Measurements from ENCODE around the gene UBA1. TPM values are rescaled to one million over a fixed set of nuclear protein-coding genes. Genes with fewer than 3 reads are reported as not detected.

The UBA1 gene
- total and polyA plus RNA-seq, 10 of the 15 experiments (the other 5 are each of a cell fraction or from before 2014, with no cell fraction given): 60.4 to 314 (median 216) TPM

- Histone ChIP-seq H3K36me3 (ENCODE audit: control insufficient read depth in 2 of 2, insufficient read depth in 2 of 2, low read length in 1 of 2) (peaks cover 29 to 30% of the 10 kb centered on the region in 2 experiments; a peak in 3 of 4 replicates), H4K20me1 (ENCODE audit: control insufficient read depth, insufficient read depth) (peaks cover 11% of the 10 kb centered on the region), H3K27me3 (replicated peaks in 1 of 2; ENCODE audit: control insufficient read depth in 2 of 2, insufficient read depth in 2 of 2, low read length in 1 of 2) (no peaks in the 10 kb centered on the region), H3K4me1 (ENCODE audit: control insufficient read depth, insufficient read depth, low read length) (no peaks in the 10 kb centered on the region), H3K4me3 (no peak overlapping the region), H3K9ac (ENCODE audit: control insufficient read depth, insufficient read depth, low read length) (no peak overlapping the region), H3K27ac (ENCODE audit: control insufficient read depth, insufficient read depth) (no peak overlapping the region), H3K79me2 (ENCODE audit: control insufficient read depth, insufficient read depth, low read length) (peaks cover 13% of the 10 kb centered on the region), H3K9me3 (replicated peaks; ENCODE audit: control insufficient read depth, insufficient read depth, low read length) (no peaks in the 10 kb centered on the region), H2AFZ (ENCODE audit: control insufficient read depth, low read depth, low read length) (no peak overlapping the region), H3K4me2 (ENCODE audit: control insufficient read depth, insufficient read depth) (no peak overlapping the region)
- RAD21 ChIA-PET (ENCODE audit: unreplicated experiment): no interaction called here
- WGBS (ENCODE audit: insufficient coverage, insufficient replicate concordance, low lambda C conversion rate, missing lambda C conversion rate): 94% methylated on average over 6 of the region's 6 CpGs
- intact Hi-C loops (cut with micrococcal nuclease; ENCODE audit: unreplicated experiment) (no loop called here), in situ Hi-C loops (cut with MboI) (no loop called here)
- SMC1A ChIA-PET (ENCODE audit: uncharacterized antibody, unreplicated experiment): no interaction called here
- BruUV-seq (replicated peaks): no TSS peak
- DNase-seq (ENCODE audit: low read depth, low spot score) (no peak), ATAC-seq (no peak), FAIRE-seq (no peak)
- POLR2A ChIA-PET: no interaction called here
- CTCF ChIA-PET: no interaction called here
- TF ChIP-seq IRF5 (IDR thresholded peaks at IDR 0.05; ENCODE audit: borderline replicate concordance) (no peak), TAF1 (IDR thresholded peaks at IDR 0.05; ENCODE audit: borderline replicate concordance, low read depth, low read length) (no peak), ATF7 (IDR thresholded peaks at IDR 0.05; ENCODE audit: low read depth) (no peak), EED (IDR thresholded peaks at IDR 0.05; ENCODE audit: low read depth) (no peak), NRF1 (conservative IDR thresholded peaks at IDR 0.05; ENCODE audit: low read depth, low read length) (no peak), JUND (IDR thresholded peaks at IDR 0.05; ENCODE audit: low read depth, low read length) (no peak), BHLHE40 (IDR thresholded peaks at IDR 0.05; ENCODE audit: borderline replicate concordance in 1 of 2, low read depth in 2 of 2, low read length in 1 of 2) (no peak), BCL3 (IDR thresholded peaks at IDR 0.05; ENCODE audit: borderline replicate concordance, insufficient read depth, low read depth, low read length, poor library complexity, severe bottlenecking) (no peak), ZBTB11 (CRISPR knock-in tag; IDR thresholded peaks at IDR 0.05) (no peak), IRF4 (IDR thresholded peaks at IDR 0.05; ENCODE audit: low read depth, low read length) (no peak), NFXL1 (IDR thresholded peaks at IDR 0.05; ENCODE audit: borderline replicate concordance) (no peak), IRF3 (IDR thresholded peaks at IDR 0.05) (no peak), HDGF (IDR thresholded peaks at IDR 0.05) (no peak)
Observed at GRCh38 chrX:47226071-47226470, 32.4 kb downstream of the UBA1 start.

All from GM12878 (cell line).